Hematopoietic multipotent progenitor cell treated with erythropoietin and hydrocortisone succinate and interleukin-3 and kit ligand, for 15 days (in vitro differentiated cells): ENCODE results near the gene ASAP3.
"Not testable (repeated sequence)": the region's sequence is repeated elsewhere in the genome, so short reads cannot be mapped to it uniquely, and the experiment has no call there.

Experiments used
- DNase-seq: peaks from one replicate; pipeline ENCODE4 v3.0.0-alpha.2; 2015; ENCODE audit warnings: low spot score

The ASAP3 gene

GRCh38 chr1:23514111-23514679 is 30.2 kb upstream of the ASAP3 start:
- DNase-seq, result peak; percentile 89

DNA sequence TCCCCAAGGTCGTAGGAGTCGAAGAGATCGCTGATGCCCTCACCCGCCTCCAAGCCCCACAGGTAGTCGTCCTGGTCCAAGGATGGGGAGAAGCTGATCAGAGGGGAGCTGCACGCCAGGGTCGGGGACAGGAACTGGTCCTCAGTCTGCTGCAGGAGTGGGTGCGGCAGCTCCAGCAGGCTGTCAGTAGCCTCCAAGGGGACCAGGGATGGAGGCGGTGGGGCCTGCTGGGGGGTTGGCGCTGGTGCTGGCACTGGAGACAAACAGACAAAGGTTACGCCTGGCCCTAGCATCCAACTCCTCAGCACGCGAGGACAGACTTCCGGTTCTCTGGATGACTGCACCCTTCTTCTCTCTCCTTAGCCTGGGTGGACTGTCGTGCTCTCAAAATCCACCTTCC is 25.9 kb upstream of the ASAP3 start:
- no peak for DNase-seq

GRCh38 chr1:23506376-23507107 is 22.6 kb upstream of the ASAP3 start:
- no peak for DNase-seq

DNA sequence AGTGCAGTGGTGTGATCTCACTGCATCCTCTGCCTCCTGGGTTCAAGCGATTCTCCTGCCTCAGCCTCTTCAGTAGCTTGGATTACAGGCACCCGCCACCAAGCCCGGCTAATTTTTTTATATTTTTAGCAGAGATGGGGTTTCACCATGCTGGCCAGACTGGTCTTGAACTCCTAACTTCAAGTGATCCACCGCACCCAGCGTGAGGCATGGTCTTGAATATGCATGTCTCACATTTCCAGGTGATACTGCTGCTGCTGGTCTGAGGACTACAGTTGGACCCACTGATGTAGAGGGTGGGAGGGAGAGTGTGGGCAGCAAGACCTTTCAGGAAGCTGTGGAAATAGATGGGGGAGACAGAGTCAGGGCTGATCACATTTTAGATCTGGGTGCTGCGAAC is 21.9 kb upstream of the ASAP3 start:
- DNase-seq, result no peak

- DNase-seq, result not testable (repeated sequence)
Measured at GRCh38 chr1:23504156-23504555, 20.2 kb upstream of the ASAP3 start.

GRCh38 chr1:23502951-23503350 is 19.0 kb upstream of the ASAP3 start:
- DNase-seq, result no peak

DNA sequence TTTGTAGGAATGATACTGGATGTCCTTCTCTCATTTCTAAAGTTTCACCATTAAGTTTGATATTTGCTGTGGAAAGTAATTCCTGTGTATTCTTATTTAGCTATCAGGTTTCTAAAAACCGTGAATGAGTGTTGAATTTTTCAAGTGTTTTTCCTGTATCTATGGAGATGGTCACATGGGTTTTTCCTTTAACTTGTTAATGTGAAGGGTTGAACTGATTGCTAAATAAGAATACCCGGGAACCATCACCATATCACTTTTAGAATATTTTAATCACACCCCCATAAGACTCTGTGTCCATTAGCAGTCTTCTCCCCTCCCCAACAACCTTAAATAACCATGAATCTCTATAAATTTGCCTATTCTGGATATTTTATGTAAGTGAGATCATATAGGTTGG is 16.5 kb upstream of the ASAP3 start:
- DNase-seq, result no peak

DNA sequence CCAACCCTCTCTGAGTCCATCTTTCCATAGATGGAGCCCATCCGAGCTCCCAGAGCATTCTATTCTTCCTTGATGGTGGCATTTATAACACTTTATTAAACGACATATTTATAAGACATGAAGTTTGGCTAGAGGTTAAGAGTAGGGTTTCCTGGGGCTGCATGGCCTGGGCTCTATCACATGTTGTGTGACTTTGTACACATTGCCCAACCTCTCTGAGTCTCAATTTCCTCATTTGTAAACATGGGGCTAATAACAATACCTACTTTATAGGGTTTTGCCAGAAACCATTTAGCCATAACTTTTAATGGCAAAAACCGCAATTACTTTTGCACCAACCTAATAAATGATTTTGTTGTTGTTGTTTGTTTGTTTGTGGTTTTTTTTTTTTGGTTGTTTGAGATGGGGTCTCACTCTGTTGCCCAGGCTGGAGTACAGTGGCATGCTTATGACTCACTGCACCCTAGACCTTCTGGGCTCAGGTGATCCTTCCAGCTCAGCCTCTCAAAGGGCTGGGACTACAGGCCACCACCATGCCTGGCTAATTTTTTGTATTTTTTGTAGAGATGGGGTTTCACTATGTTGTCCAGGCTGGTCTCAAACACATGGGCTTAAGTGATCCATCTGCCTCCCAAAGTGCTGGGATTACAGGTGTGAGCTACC is 13.9 kb upstream of the ASAP3 start:
- DNase-seq, result no peak

- DNase-seq, result no peak
Measured at GRCh38 chr1:23496490-23497181, 12.7 kb upstream of the ASAP3 start.

DNA sequence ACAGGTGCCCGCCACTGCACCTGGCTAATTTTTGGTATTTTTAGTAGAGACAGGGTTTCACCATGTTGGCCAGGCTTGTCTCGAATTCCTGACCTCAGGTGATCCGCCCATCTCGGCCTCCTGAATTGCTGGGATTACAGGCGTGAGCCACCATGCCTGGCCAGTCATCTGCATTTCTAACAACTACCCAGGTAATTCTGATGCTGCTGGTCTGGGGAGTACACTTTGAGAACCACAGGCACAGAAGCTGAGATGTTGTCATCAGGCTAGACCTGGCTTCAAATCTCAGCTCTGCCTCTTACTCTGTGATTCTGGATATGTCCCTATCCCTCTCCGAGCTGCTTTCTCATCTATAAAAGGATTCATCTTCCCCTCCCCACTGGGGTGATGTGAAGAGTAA is 10.9 kb upstream of the ASAP3 start:
- DNase-seq, result not testable (repeated sequence)

GRCh38 chr1:23492776-23493175 is 8.8 kb upstream of the ASAP3 start:
- DNase-seq, result not testable (repeated sequence)

GRCh38 chr1:23492132-23492720 is 8.2 kb upstream of the ASAP3 start:
- no peak for DNase-seq

DNA sequence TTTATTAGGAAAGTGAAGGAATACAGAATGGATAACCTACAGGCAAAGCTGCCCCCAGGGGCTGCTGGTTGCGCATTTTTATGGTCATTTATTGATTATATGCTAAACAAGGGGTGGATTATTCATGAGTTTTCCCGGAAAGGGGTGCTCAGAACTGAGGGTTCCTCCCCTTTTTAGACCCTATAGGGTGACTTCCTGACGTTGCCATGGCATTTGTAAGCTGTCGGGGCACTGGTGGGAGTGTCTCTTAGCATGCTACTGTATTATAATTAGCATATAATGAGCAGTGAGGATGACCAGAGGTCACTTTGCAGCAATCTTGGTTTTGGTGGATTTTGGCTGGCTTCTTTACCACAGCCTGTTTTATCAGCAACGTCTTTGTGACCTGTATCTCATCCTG is 5.9 kb upstream of the ASAP3 start:
- no peak for DNase-seq

GRCh38 chr1:23485002-23485332 is 988 bp upstream of the ASAP3 start:
- no peak for DNase-seq

DNA sequence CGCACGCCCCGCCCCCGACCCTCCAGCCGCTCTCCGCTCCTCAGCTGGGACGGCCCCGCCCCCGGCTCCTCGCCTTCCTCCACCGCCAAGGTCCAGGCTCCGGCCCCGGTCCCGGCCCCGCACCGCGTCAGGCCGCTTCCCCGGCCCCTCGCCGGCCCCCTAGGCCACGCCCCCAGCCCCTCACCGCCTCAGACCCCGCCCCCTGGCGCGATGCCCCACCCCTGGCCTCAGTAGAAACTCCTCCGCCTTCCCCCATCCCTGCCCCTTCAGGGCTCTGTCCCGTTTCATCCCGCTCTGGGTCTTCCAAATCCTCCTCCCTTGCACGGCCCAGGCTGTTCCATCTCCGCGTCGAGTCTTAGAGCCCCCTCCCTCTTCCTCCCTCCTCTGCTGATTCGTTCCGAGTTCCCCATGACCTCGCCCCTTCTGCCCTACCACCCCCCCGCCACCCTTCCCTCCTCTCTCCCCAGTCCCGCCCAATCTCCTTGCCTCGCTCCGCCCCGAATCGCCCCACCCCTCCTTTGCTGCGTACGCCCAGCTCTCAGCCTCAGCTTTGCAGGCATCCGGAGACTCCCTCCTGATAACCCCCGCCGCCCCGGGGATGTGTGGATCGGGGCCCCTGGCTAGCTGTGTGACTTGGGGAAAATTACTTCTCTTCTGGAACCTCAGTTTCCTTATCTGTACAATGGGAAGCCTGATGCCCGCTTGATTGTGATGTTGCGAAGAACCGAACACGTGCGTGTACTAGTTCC is 448 bp upstream of the ASAP3 start:
- DNase-seq, result peak; percentile 79

DNA sequence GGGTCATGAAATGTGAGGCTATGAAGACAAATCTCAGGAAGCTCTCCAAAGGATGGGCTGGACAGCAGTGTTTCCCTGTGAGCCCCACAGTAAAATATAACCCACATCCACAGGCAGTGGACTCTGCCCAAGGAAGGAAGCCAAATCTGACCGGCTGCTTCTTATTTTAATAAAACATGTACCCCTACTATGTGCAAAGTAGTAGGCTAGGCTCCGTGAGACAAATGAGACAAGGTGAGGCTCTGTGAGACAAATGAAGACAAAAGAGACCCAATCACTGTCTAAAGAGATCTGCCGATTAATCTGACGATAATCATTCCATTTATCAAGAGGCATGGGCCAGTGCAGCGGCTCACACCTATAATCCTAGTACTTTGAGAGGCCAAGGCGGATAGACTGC is 2.1 kb downstream of the ASAP3 start:
- DNase-seq, result no peak

DNA sequence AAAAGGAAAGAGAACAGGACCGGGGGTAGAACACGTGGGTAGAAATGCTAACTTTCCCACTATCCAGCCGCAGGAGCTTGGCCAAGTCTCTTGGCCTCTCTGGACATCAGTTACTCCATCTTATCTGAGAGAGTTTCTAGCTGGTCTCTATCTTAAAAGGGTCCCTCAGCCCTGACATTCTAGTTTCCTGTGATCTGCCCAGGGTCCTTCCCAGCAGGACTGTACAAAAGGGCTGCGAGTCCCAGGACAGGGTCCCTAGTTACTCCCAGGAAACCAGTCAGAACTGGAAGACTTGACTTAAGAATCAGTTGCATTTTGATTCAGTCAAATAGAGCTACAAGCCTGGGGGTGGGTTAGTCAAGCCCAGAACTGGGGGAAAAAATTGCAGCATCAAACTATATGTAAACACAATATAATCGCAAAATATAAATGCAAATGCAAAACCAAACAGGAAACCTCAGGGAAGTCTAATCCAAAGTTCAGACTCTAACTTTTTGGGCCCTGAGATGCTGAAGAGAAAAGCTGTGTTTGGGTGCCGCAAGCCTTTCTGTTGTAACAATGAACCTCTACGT is 2.9 kb downstream of the ASAP3 start:
- no peak for DNase-seq

GRCh38 chr1:23480187-23481025 is 3.6 kb downstream of the ASAP3 start:
- DNase-seq, result no peak

GRCh38 chr1:23479666-23479941 is 4.4 kb downstream of the ASAP3 start:
- DNase-seq, result no peak

GRCh38 chr1:23478896-23479665 is 4.9 kb downstream of the ASAP3 start:
- DNase-seq, result no peak
